Measurements from ENCODE around the gene NSG1.
A peak's percentile ranks its signal among the peaks of the same experiment; 100 is the strongest.

NSG1 gene

DNA sequence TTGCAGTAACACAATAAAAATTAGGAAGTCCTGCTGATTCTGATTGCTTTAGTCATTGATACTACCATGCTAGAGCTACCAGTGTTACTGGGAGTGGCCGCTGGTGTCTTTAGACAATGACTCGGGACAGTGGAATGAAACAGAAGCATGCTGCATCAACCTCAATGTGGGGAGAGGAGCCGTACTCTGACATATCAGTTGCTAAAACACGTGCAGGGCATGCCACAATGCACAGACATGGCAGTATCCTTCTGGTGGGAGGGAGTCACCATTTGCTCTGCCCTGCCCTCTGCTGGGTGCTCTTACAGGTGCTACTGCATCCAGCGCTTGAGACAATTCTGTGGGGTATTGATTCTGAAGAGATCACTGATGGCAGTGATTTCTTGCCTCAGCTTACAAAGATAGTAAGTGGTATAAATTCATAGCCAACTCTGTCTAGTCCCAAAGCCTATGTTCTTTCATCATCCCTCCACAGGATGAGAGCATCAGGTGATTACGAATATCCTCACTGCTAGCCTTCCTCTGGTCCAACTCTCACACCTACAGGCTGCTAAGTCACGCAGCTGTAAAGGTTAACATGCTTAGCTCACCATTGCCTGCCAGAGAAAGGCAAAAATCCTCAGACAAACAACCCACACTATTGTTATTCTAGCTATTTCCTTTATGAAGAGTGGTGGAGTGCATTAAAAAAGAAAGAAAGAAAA lies 43.7 kb downstream of the NSG1 start:
- peak; percentile 82 for TF ChIP-seq CTCF (conservative IDR thresholded peaks at IDR 0.05)
- TF ChIP-seq ZFX (IDR thresholded peaks at IDR 0.05), result no peak
- no peak overlapping the region for H3K27ac ChIP-seq

GRCh38 chr4:4432341-4433125 lies 45.6 kb downstream of the NSG1 start:
- no peak overlapping the region for H3K27ac ChIP-seq
- TF ChIP-seq CTCF (conservative IDR thresholded peaks at IDR 0.05) (no peak), ZFX (IDR thresholded peaks at IDR 0.05) (no peak)

GRCh38 chr4:4433941-4434340 lies 47.0 kb downstream of the NSG1 start:
- no peak overlapping the region for H3K27ac ChIP-seq
- TF ChIP-seq ZFX (IDR thresholded peaks at IDR 0.05), result no peak
- no peak for TF ChIP-seq CTCF (conservative IDR thresholded peaks at IDR 0.05)

- no peak overlapping the region for H3K27ac ChIP-seq
- no peak for TF ChIP-seq CTCF (conservative IDR thresholded peaks at IDR 0.05)
- TF ChIP-seq ZFX (IDR thresholded peaks at IDR 0.05), result no peak
Measured at GRCh38 chr4:4436244-4436823, 49.4 kb downstream of the NSG1 start.

DNA sequence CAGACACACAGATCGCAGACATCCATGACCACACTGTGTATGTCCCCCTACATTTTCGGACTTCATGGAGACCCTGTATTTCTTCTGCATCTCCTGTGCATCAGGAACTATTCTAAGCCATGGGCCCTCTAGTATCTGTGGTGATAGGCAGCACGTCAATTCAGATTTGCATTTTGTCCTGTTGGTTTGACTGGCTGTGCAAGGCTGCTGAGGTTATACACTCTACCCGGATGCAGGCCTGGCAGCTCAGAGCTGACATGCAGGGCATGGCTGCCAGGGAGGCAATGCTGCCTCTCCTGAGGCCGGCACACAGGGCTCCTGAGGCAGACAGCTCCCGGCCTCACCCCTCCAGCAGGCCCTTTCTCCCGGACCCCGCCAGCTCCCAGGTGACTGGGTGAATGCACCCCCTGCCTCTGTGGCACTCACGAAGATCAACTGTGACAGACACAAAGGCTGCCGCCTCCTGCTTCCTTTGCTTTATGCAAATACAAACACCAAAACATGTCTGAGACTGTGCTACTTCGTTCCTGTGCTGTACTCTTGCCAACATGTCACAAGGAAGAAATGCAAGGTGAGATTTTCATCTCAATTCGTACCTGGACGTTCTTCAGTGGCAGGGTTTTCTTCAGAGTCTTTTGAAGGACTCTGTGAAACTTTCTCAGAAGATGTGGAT lies 51.0 kb downstream of the NSG1 start:
- no peak overlapping the region for H3K27ac ChIP-seq
- TF ChIP-seq CTCF (conservative IDR thresholded peaks at IDR 0.05) (no peak), ZFX (IDR thresholded peaks at IDR 0.05) (no peak)

DNA sequence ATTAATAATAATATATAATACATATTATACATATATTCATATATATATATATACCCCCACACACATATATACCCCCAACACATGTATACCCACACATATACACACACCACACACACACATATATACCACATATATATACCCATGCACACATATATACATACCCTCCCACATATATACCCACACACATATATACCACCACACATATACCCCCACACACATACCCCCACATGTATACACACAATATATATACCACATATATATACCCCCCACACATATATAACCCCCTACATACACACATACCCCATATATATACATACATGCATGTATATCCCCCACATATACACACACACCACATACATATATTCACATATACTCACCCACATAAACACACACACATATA lies 52.0 kb downstream of the NSG1 start:
- TF ChIP-seq ZFX (IDR thresholded peaks at IDR 0.05) (no peak), CTCF (conservative IDR thresholded peaks at IDR 0.05) (no peak)
- no peak overlapping the region for H3K27ac ChIP-seq

Measured in C4-2B (cell line).